IPS-15b (cell line): ENCODE measurements around the gene SPRY1.

Experiments
- H3K27me3 ChIP-seq: one replicate; pipeline ENCODE4 v1.6.1; 2013; ENCODE audit warnings: low read length; ENCODE audit not compliant: control insufficient read depth, insufficient read depth
- H3K36me3 ChIP-seq: one replicate; pipeline ENCODE4 v1.6.1; 2013; ENCODE audit warnings: low read length; ENCODE audit not compliant: control insufficient read depth, insufficient read depth
- H3K4me1 ChIP-seq: one replicate; pipeline ENCODE4 v1.6.1; 2013; ENCODE audit warnings: mild to moderate bottlenecking, low read length; ENCODE audit not compliant: control insufficient read depth, insufficient read depth
- H3K4me3 ChIP-seq: one replicate; pipeline ENCODE4 v1.5.1; 2013; ENCODE audit warnings: low read depth, low read length
- H3K9ac ChIP-seq: one replicate; pipeline ENCODE4 v1.6.1; 2013; ENCODE audit warnings: low read depth, mild to moderate bottlenecking, low read length
- H3K9me3 ChIP-seq: one replicate; pipeline ENCODE4 v1.6.1; 2013; ENCODE audit warnings: mild to moderate bottlenecking, low read length; ENCODE audit not compliant: control insufficient read depth, insufficient read depth

SPRY1 gene

GRCh38 chr4:123435246-123436113, 38.9 kb downstream of the SPRY1 start:
- Histone ChIP-seq H3K4me1 (no peaks in the 10 kb centered on the region), H3K4me3 (no peak overlapping the region), H3K27me3 (no peaks in the 10 kb centered on the region), H3K9ac (no peak overlapping the region), H3K9me3 (peaks cover 9% of the 10 kb centered on the region), H3K36me3 (peaks cover 4% of the 10 kb centered on the region)

- peaks cover 9% of the 10 kb centered on the region for H3K9me3 ChIP-seq
- no peak overlapping the region for H3K9ac ChIP-seq
- no peaks in the 10 kb centered on the region for H3K27me3 ChIP-seq
- H3K4me3 ChIP-seq = no peak overlapping the region
- peaks cover 2% of the 10 kb centered on the region for H3K4me1 ChIP-seq
- H3K36me3 ChIP-seq = peaks cover 4% of the 10 kb centered on the region
Measured at GRCh38 chr4:123438031-123438430, 41.4 kb downstream of the SPRY1 start.

- Histone ChIP-seq H3K4me3 (peak overlapping the region; percentile 24), H3K27me3 (no peaks in the 10 kb centered on the region), H3K4me1 (peaks cover 12% of the 10 kb centered on the region), H3K9me3 (no peaks in the 10 kb centered on the region), H3K36me3 (no peaks in the 10 kb centered on the region), H3K9ac (no peak overlapping the region)
Measured at GRCh38 chr4:123443401-123444289, 47.0 kb downstream of the SPRY1 start.

- no peak overlapping the region for H3K9ac ChIP-seq
- H3K4me1 ChIP-seq = peaks cover 12% of the 10 kb centered on the region
- H3K36me3 ChIP-seq = no peaks in the 10 kb centered on the region
- H3K4me3 ChIP-seq = peak overlapping the region; percentile 24
- no peaks in the 10 kb centered on the region for H3K27me3 ChIP-seq
- H3K9me3 ChIP-seq = no peaks in the 10 kb centered on the region
Measured at GRCh38 chr4:123444290-123444731, 47.7 kb downstream of the SPRY1 start.

GRCh38 chr4:123446865-123447474, 50.4 kb downstream of the SPRY1 start:
- no peaks in the 10 kb centered on the region for H3K36me3 ChIP-seq
- H3K9ac ChIP-seq = no peak overlapping the region
- no peaks in the 10 kb centered on the region for H3K9me3 ChIP-seq
- H3K4me1 ChIP-seq = peaks cover 12% of the 10 kb centered on the region
- no peak overlapping the region for H3K4me3 ChIP-seq
- H3K27me3 ChIP-seq = no peaks in the 10 kb centered on the region

GRCh38 chr4:123449362-123449761, 52.8 kb downstream of the SPRY1 start:
- Histone ChIP-seq H3K4me1 (peaks cover 5% of the 10 kb centered on the region), H3K4me3 (no peak overlapping the region)

GRCh38 chr4:123449780-123450179, 53.2 kb downstream of the SPRY1 start:
- H3K4me1 ChIP-seq = peaks cover 1% of the 10 kb centered on the region
- H3K27me3 ChIP-seq = no peaks in the 10 kb centered on the region
- no peak overlapping the region for H3K4me3 ChIP-seq

More at GRCh38 chr4:123449362-123449761, 52.8 kb downstream of the SPRY1 start:
- Histone ChIP-seq H3K9me3 (no peaks in the 10 kb centered on the region), H3K9ac (no peak overlapping the region), H3K27me3 (no peaks in the 10 kb centered on the region), H3K36me3 (no peaks in the 10 kb centered on the region)

GRCh38 chr4:123450393-123450792, 53.8 kb downstream of the SPRY1 start:
- no peaks in the 10 kb centered on the region for H3K9me3 ChIP-seq
- no peaks in the 10 kb centered on the region for H3K4me1 ChIP-seq

More at GRCh38 chr4:123449780-123450179, 53.2 kb downstream of the SPRY1 start:
- Histone ChIP-seq H3K9ac (no peak overlapping the region), H3K9me3 (no peaks in the 10 kb centered on the region), H3K36me3 (no peaks in the 10 kb centered on the region)

GRCh38 chr4:123452616-123453015, 56.0 kb downstream of the SPRY1 start:
- no peak overlapping the region for H3K9ac ChIP-seq
- no peaks in the 10 kb centered on the region for H3K27me3 ChIP-seq
- H3K9me3 ChIP-seq = no peaks in the 10 kb centered on the region
- no peaks in the 10 kb centered on the region for H3K36me3 ChIP-seq
- no peaks in the 10 kb centered on the region for H3K4me1 ChIP-seq
- H3K4me3 ChIP-seq = no peak overlapping the region

More at GRCh38 chr4:123450393-123450792, 53.8 kb downstream of the SPRY1 start:
- H3K4me3 ChIP-seq = no peak overlapping the region
- no peaks in the 10 kb centered on the region for H3K36me3 ChIP-seq
- no peak overlapping the region for H3K9ac ChIP-seq
- H3K27me3 ChIP-seq = no peaks in the 10 kb centered on the region

- no peaks in the 10 kb centered on the region for H3K4me1 ChIP-seq
- no peaks in the 10 kb centered on the region for H3K9me3 ChIP-seq
- H3K27me3 ChIP-seq = no peaks in the 10 kb centered on the region
- H3K36me3 ChIP-seq = no peaks in the 10 kb centered on the region
- no peak overlapping the region for H3K4me3 ChIP-seq
- no peak overlapping the region for H3K9ac ChIP-seq
Measured at GRCh38 chr4:123453061-123453680, 56.6 kb downstream of the SPRY1 start.
